ENCODE data around the gene SMC3. TPM values are rescaled to one million over a fixed set of nuclear protein-coding genes. Genes with fewer than 3 reads are reported as not detected.
"Not testable (repeated sequence)": the region's sequence is repeated elsewhere in the genome, so short reads cannot be mapped to it uniquely, and the experiment has no call there.

The SMC3 gene
- total RNA-seq, 1 donor from 2014 or later: 29.8 TPM

- DNase-seq: no peak
- Histone ChIP-seq H3K27ac (no peak overlapping the region), H3K4me1 (no peaks in the 10 kb centered on the region), H3K4me3 (no peak overlapping the region), H3K36me3 (no peaks in the 10 kb centered on the region), H3K27me3 (no peaks in the 10 kb centered on the region), H3K9me3 (no peaks in the 10 kb centered on the region)
- no peak for ATAC-seq
- TF ChIP-seq, protein P1, sequence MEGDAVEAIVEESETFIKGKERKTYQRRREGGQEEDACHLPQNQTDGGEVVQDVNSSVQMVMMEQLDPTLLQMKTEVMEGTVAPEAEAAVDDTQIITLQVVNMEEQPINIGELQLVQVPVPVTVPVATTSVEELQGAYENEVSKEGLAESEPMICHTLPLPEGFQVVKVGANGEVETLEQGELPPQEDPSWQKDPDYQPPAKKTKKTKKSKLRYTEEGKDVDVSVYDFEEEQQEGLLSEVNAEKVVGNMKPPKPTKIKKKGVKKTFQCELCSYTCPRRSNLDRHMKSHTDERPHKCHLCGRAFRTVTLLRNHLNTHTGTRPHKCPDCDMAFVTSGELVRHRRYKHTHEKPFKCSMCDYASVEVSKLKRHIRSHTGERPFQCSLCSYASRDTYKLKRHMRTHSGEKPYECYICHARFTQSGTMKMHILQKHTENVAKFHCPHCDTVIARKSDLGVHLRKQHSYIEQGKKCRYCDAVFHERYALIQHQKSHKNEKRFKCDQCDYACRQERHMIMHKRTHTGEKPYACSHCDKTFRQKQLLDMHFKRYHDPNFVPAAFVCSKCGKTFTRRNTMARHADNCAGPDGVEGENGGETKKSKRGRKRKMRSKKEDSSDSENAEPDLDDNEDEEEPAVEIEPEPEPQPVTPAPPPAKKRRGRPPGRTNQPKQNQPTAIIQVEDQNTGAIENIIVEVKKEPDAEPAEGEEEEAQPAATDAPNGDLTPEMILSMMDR (IDR thresholded peaks at IDR 0.05): no peak
- intact Hi-C loops (cut with DNase I): no loop called here
Measured at GRCh38 chr10:110616493-110617033, 49.1 kb downstream of the SMC3 start.

GRCh38 chr10:110617425-110618229 lies 50.1 kb downstream of the SMC3 start:
- Histone ChIP-seq H3K4me1 (no peaks in the 10 kb centered on the region), H3K9me3 (no peaks in the 10 kb centered on the region), H3K4me3 (no peak overlapping the region), H3K27me3 (no peaks in the 10 kb centered on the region), H3K36me3 (no peaks in the 10 kb centered on the region), H3K27ac (no peak overlapping the region)
- intact Hi-C loops (cut with DNase I): no loop called here
- DNase-seq (no peak), ATAC-seq (peak; percentile 15)
- TF ChIP-seq, protein P1 (IDR thresholded peaks at IDR 0.05): no peak

- Histone ChIP-seq H3K4me3 (no peak overlapping the region), H3K4me1 (no peaks in the 10 kb centered on the region), H3K27ac (no peak overlapping the region), H3K9me3 (no peaks in the 10 kb centered on the region), H3K27me3 (no peaks in the 10 kb centered on the region), H3K36me3 (no peaks in the 10 kb centered on the region)
- TF ChIP-seq, protein P1 (IDR thresholded peaks at IDR 0.05): no peak
- ATAC-seq (no peak), DNase-seq (no peak)
- intact Hi-C loops (cut with DNase I): no loop called here
Measured at GRCh38 chr10:110618230-110618610, 50.7 kb downstream of the SMC3 start.

DNA sequence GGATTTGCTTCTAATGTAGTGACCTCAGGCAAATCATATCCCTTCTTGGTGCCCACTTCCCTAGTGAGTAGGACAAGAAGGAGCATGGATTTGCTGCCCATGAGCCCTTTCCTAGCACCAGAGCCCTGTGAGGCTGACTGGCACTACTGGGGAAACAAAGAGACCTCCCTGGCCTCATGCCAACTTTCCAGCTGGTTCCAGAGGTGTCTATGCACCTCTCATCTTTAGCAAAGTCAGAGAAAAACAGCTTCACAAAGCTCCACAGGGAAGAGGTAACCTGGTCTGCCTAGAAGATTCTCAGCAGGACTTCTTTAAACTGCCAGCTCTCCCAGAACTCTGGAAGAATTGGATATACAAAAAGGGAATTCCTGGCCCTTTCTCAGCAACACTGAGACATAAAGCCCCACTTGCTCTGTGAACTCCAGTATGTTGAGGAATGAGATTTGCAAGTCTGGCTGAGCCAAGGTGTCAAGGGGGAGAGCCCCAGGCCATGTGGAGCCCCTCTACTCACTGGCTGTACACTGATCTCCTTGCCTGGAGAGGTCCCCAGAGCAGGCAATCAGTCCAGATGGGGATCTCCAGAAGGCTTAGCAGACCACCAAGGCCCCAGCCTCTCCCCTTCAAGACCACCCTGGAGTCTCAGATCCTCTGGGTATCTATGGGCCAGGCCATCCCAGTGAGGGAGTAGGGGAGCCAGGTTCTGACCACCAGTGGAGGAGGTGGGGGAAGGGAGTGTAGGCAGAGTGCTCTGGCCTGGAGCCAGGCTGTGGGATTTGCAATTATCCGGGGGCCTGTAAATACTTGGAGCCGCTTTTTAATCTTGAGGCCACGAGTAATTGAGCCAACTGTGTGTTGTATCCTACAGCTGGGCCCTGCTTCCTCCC lies 52.3 kb downstream of the SMC3 start:
- Histone ChIP-seq H3K27me3 (no peaks in the 10 kb centered on the region), H3K27ac (no peak overlapping the region), H3K4me3 (no peak overlapping the region), H3K9me3 (no peaks in the 10 kb centered on the region), H3K4me1 (no peaks in the 10 kb centered on the region), H3K36me3 (no peaks in the 10 kb centered on the region)
- intact Hi-C loops (cut with DNase I): no loop called here
- TF ChIP-seq, protein P1 (IDR thresholded peaks at IDR 0.05): no peak
- DNase-seq: no peak
- ATAC-seq: no peak

DNA sequence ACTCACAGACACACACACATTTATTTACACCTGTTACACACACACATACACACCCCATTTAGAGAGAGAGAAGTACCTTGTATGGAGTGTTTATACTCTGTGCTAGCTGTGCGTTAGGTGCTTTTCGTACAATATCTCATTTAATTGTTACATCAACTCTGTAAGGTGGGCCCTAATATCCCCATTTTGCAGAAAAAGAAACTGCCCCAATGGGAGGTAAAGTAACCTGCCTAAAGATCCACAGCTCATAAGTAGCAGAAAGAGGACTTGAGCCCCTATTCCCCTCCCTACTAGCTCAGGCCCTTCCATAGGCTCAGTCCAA lies 52.9 kb downstream of the SMC3 start:
- intact Hi-C loops (cut with DNase I): no loop called here
- Histone ChIP-seq H3K9me3 (no peaks in the 10 kb centered on the region), H3K27me3 (no peaks in the 10 kb centered on the region), H3K27ac (no peak overlapping the region), H3K4me1 (no peaks in the 10 kb centered on the region), H3K4me3 (no peak overlapping the region), H3K36me3 (no peaks in the 10 kb centered on the region)
- DNase-seq (no peak), ATAC-seq (no peak)
- TF ChIP-seq, protein P1 (IDR thresholded peaks at IDR 0.05): no peak

GRCh38 chr10:110623316-110623715 lies 55.8 kb downstream of the SMC3 start:
- H3K4me3 ChIP-seq; ATAC-seq; H3K27me3 ChIP-seq; H3K9me3 ChIP-seq; H3K4me1 ChIP-seq; H3K27ac ChIP-seq; DNase-seq; H3K36me3 ChIP-seq; intact Hi-C loops (cut with DNase I): not testable (repeated sequence)

Data from upper lobe of right lung (tissue), 1 donor.